Measurements from ENCODE around the gene SPAG9. TPM values are rescaled to one million over a fixed set of nuclear protein-coding genes. Genes with fewer than 3 reads are reported as not detected.

Gene SPAG9
- total RNA-seq, 1 experiment from 2014 or later = 77.6 TPM

DNA sequence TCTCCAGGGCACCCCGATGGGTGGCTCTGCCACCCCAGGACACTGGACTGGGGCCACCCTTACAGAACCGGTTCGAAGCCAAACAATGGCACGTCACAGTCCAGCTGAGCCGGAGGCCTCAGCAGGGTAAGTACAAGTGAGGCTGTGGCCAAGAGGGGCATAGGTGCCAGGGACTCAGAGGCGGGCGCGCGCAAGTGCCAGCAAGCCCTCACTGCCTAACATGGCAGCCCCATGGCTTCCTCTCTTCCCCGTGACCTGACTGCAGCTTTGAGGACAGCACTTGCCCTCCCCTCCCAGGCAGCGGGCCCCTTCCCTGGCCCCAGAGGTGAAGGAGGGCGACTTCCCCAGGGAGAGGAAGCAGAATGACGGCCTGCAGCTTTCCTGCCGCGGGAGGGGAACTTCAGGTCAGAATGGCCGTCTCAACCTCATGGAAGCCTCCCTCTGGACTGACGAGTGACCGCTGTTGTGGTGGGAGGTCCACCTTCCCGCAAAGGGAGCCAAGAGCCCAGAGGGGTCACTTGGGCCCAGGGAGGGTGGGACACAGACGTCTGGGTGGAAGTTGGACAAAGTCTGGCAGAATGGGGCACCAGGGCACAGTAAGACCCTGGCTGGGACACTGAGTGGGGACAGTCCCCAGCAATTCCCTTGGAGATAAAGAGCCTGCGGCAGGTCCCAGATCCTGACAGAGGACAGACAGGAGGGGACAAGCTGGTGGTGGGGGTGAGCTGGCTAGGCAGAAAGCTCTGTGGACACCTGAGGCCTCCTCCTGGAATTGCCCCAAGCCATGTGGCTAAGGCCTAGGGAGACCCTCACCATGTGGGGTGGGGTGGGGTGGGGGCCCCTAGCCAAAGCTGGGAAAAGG, 202.4 kb downstream of the SPAG9 start:
- ChIA-PET CTCF (no interaction called here), RAD21 (ENCODE audit: low non-redundant PET in 1 of 2, low total read pairs in 2 of 2, uncharacterized antibody in 2 of 2, unreplicated experiment in 2 of 2) (no interaction called here), POLR2A (interaction anchor here (0.7 to 1.2 kb wide), 2 partner anchors 52 to 56 kb away, joined by 4 read pairs; partner anchors contain the start of gene TOB1)
- peaks cover 3 to 11% of the 10 kb centered on the region in 2 experiments; a peak in 2 of 4 replicates for H3K4me1 ChIP-seq (ENCODE audit: control insufficient read depth in 1 of 2, insufficient read depth in 2 of 2, low read length in 2 of 2)
- TF ChIP-seq, protein P1, sequence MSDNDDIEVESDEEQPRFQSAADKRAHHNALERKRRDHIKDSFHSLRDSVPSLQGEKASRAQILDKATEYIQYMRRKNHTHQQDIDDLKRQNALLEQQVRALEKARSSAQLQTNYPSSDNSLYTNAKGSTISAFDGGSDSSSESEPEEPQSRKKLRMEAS (IDR thresholded peaks at IDR 0.05) = no peak
- TF ChIP-seq POLR2AphosphoS5 (IDR thresholded peaks at IDR 0.05; ENCODE audit: low read depth, low read length) (no peak), JUND (IDR thresholded peaks at IDR 0.05) (no peak), ZBTB33 (IDR thresholded peaks at IDR 0.05; ENCODE audit: extremely low read depth, insufficient replicate concordance, low read length) (no peak), SP1 (IDR thresholded peaks at IDR 0.05; ENCODE audit: low read depth) (no peak), YY1 (IDR thresholded peaks at IDR 0.05; ENCODE audit: extremely low read depth, insufficient replicate concordance, low read depth, low read length) (no peak), EGR1 (IDR thresholded peaks at IDR 0.05; ENCODE audit: low read depth) (no peak)
- H3K4me3 ChIP-seq (replicated peaks in 1 of 2; ENCODE audit: low read depth in 1 of 2, low read length in 2 of 2) = no peak overlapping the region
- H2AFZ ChIP-seq (ENCODE audit: low read depth, low read length, poor library complexity, severe bottlenecking) = no peak overlapping the region
- intact Hi-C loops (cut with micrococcal nuclease) = no loop called here
- no peaks in the 10 kb centered on the region for H3K9me3 ChIP-seq (ENCODE audit: control insufficient read depth in 1 of 2, insufficient read depth in 1 of 2, low read depth in 1 of 2, low read length in 2 of 2)
- H3K4me2 ChIP-seq (ENCODE audit: low read length) = no peak overlapping the region
- BruUV-seq (replicated peaks) = no TSS peak
- H3K9ac ChIP-seq (ENCODE audit: low read length) = no peak overlapping the region
- no peaks in the 10 kb centered on the region for H4K20me1 ChIP-seq (ENCODE audit: insufficient read depth)
- ATAC-seq (no peak), DNase-seq (ENCODE audit: low read depth, low spot score) (no peak)
- H3K27me3 ChIP-seq (ENCODE audit: insufficient read depth, low read length) = no peaks in the 10 kb centered on the region
- H3K9me2 ChIP-seq (ENCODE audit: insufficient read depth) = no peaks in the 10 kb centered on the region
- H3K79me2 ChIP-seq (ENCODE audit: insufficient read depth, low read length) = no peaks in the 10 kb centered on the region
- H3K27ac ChIP-seq (ENCODE audit: low read depth, low read length) = no peak overlapping the region; the same call in 1 of the 2 replicates
- H3K36me3 ChIP-seq (ENCODE audit: control insufficient read depth in 1 of 2, insufficient read depth in 2 of 2, low read length in 2 of 2) = no peaks in the 10 kb centered on the region
